SK-N-SH treated with all-trans-retinoic acid at 6 μM for 48 hours (cell line): ENCODE measurements around the gene SETDB1.

ENCODE experiments used
- ARNTL ChIP-seq: fragments of 450-650 bp; formaldehyde crosslinking; IDR thresholded peaks from 2 replicates; pipeline ENCODE4 v1.5.0; 2020; ENCODE audit warnings: low read depth, mild to moderate bottlenecking, moderate library complexity, borderline replicate concordance
- BACH2 ChIP-seq: fragments of 250-450 bp; sonication (Bioruptor Pico); IDR thresholded peaks from 2 replicates; pipeline ENCODE4 v1.9.0; 2021; ENCODE audit warnings: mild to moderate bottlenecking, borderline replicate concordance
- ESRRG ChIP-seq: fragments of 250-450 bp; sonication (Bioruptor Pico); IDR thresholded peaks from 2 replicates; pipeline ENCODE4 v1.6.1; 2021; ENCODE audit warnings: mild to moderate bottlenecking
- ISL1 ChIP-seq: fragments of 250-450 bp; sonication (Bioruptor Pico); IDR thresholded peaks from 2 replicates; pipeline ENCODE4 v2.1.2; 2022; ENCODE audit warnings: mild to moderate bottlenecking, moderate library complexity
- PPARA ChIP-seq: fragments of 250-450 bp; sonication (Bioruptor Pico); IDR thresholded peaks from 2 replicates; pipeline ENCODE4 v1.5.0; 2020; ENCODE audit warnings: mild to moderate bottlenecking, borderline replicate concordance
- SNAI2 ChIP-seq: fragments of 250-450 bp; sonication (Bioruptor Pico); IDR thresholded peaks from 2 replicates; pipeline ENCODE4 v1.5.0; 2020; ENCODE audit warnings: mild to moderate bottlenecking, moderate library complexity
- ZFP30 ChIP-seq: fragments of 450-650 bp; formaldehyde crosslinking; IDR thresholded peaks from 2 replicates; pipeline ENCODE4 v1.5.0; 2022; ENCODE audit warnings: mild to moderate bottlenecking, moderate library complexity
- ZNF565 ChIP-seq: fragments of 450-650 bp; formaldehyde crosslinking; conservative IDR thresholded peaks from 2 replicates; pipeline ENCODE4 v1.5.0; 2020; ENCODE audit warnings: low read depth, mild to moderate bottlenecking, moderate library complexity
- ZNF8 ChIP-seq: fragments of 450-650 bp; formaldehyde crosslinking; IDR thresholded peaks from 2 replicates; pipeline ENCODE4 v1.5.0; 2020; ENCODE audit warnings: mild to moderate bottlenecking, moderate library complexity
- TF ChIP-seq, protein P1 (sequence below): fragments of 250-450 bp; sonication (Bioruptor Pico); IDR thresholded peaks from 2 replicates; pipeline ENCODE4 v1.5.1; 2020; ENCODE audit warnings: low read depth, mild to moderate bottlenecking, moderate library complexity
- TF ChIP-seq, protein P2 (sequence below): fragments of 250-450 bp; sonication (Bioruptor Pico); IDR thresholded peaks from 2 replicates; pipeline ENCODE4 v1.8.0; 2020; ENCODE audit warnings: mild to moderate bottlenecking, moderate library complexity, borderline replicate concordance

DNA sequence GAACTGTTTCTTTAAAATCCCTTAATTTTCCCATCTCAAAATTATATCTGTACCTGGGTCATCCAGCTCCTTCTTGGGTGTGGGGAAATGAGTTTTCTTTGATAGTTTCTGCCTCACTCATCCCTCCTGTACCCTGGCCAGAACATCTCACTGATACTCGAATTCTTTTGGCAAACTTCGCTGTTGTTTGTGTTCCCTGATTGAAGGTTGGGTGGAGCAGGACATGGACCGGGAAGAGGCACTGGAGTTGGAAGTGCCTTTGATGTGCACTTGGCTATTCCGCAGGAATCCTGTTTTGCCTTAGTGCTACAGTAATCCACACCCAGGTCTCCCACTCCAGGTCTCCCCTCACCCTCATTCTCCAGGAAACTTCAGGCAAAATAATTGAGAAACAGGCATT, 69.3 kb downstream of the SETDB1 start:
- TF ChIP-seq ZNF565 (CRISPR knock-in tag) (no peak), BACH2 (CRISPR knock-in tag) (no peak), ARNTL (CRISPR knock-in tag) (no peak), ZNF8 (CRISPR knock-in tag) (no peak), SNAI2 (CRISPR knock-in tag) (no peak), ISL1 (CRISPR knock-in tag) (no peak), ESRRG (CRISPR knock-in tag) (no peak), ZFP30 (CRISPR knock-in tag) (no peak), PPARA (no peak)
- TF ChIP-seq, protein P1, sequence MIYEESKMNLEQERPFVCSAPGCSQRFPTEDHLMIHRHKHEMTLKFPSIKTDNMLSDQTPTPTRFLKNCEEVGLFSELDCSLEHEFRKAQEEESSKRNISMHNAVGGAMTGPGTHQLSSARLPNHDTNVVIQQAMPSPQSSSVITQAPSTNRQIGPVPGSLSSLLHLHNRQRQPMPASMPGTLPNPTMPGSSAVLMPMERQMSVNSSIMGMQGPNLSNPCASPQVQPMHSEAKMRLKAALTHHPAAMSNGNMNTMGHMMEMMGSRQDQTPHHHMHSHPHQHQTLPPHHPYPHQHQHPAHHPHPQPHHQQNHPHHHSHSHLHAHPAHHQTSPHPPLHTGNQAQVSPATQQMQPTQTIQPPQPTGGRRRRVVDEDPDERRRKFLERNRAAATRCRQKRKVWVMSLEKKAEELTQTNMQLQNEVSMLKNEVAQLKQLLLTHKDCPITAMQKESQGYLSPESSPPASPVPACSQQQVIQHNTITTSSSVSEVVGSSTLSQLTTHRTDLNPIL (CRISPR knock-in tag), result no peak
- TF ChIP-seq, protein P2, sequence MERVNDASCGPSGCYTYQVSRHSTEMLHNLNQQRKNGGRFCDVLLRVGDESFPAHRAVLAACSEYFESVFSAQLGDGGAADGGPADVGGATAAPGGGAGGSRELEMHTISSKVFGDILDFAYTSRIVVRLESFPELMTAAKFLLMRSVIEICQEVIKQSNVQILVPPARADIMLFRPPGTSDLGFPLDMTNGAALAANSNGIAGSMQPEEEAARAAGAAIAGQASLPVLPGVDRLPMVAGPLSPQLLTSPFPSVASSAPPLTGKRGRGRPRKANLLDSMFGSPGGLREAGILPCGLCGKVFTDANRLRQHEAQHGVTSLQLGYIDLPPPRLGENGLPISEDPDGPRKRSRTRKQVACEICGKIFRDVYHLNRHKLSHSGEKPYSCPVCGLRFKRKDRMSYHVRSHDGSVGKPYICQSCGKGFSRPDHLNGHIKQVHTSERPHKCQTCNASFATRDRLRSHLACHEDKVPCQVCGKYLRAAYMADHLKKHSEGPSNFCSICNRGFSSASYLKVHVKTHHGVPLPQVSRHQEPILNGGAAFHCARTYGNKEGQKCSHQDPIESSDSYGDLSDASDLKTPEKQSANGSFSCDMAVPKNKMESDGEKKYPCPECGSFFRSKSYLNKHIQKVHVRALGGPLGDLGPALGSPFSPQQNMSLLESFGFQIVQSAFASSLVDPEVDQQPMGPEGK (CRISPR knock-in tag), result no peak
